Activated naive CD4-positive, alpha-beta T cell treated with anti-CD3 and anti-CD28 coated beads for 36 hours (primary cell): ENCODE measurements around the gene LEPROT. TPM values are rescaled to one million over a fixed set of nuclear protein-coding genes. Genes with fewer than 3 reads are reported as not detected.

Experiments used
- CTCF ChIA-PET: fragments of 350-600 bp; sonication (Branson Sonifier 250); formaldehyde crosslinking; loops from one replicate; lab custom pipeline; 2021; ENCODE audit warnings: antibody characterized with exemption; lab: Charles Lee
- DNase-seq: peaks from one replicate; pipeline ENCODE4 v3.0.0-alpha.2; 2020
- H3K27ac Mint-ChIP-seq: one replicate; pipeline ENCODE4 v1.8.0; 2021; ENCODE audit warnings: mild to moderate bottlenecking, mixed read lengths
- H3K27me3 Mint-ChIP-seq: one replicate; pipeline ENCODE4 v1.8.0; 2021; ENCODE audit warnings: low read depth, mixed read lengths
- H3K36me3 Mint-ChIP-seq: one replicate; pipeline ENCODE4 v1.8.0; 2021; ENCODE audit warnings: low read depth, mixed read lengths
- H3K4me1 Mint-ChIP-seq: one replicate; pipeline ENCODE4 v1.8.0; 2021; ENCODE audit warnings: low read depth, mixed read lengths
- H3K4me3 Mint-ChIP-seq: one replicate; pipeline ENCODE4 v1.8.0; 2021; ENCODE audit warnings: mild to moderate bottlenecking, moderate library complexity, mixed read lengths
- H3K9me3 Mint-ChIP-seq: one replicate; pipeline ENCODE4 v1.8.0; 2021; ENCODE audit warnings: mixed read lengths
- intact Hi-C: fragments of 100-400 bp; cut with micrococcal nuclease; formaldehyde crosslinking; loops from one replicate; pipeline ENCODE4 v1.15.1; 2023
- total RNA-seq, 2 experiments: library from RNA; stranded (reverse); gene quantifications; one replicate each; pipeline ENCODE4 v1.2.3, GENCODE V29; 2021

LEPROT gene
- total RNA-seq, 2 experiments from 2014 or later: 7.2 to 14.2 TPM

GRCh38 chr1:65429078-65429477 lies 8.6 kb downstream of the LEPROT start:
- Mint-ChIP-seq H3K36me3 (peaks cover 25% of the 10 kb centered on the region), H3K27ac (no peak overlapping the region)

GRCh38 chr1:65429806-65430205 lies 9.3 kb downstream of the LEPROT start:
- no peaks in the 10 kb centered on the region for H3K9me3 Mint-ChIP-seq
- H3K27ac Mint-ChIP-seq: no peak overlapping the region
- DNase-seq: no peak
- H3K4me3 Mint-ChIP-seq: no peak overlapping the region
- CTCF ChIA-PET: interaction anchor here (0.9 to 3.4 kb wide), 8 partner anchors 10 to 555 kb away, joined by 3 to 13 read pairs (median 6); partner anchors contain the start of genes LEPR and LEPROT
- no peaks in the 10 kb centered on the region for H3K27me3 Mint-ChIP-seq
- intact Hi-C loops: no loop called here
- H3K36me3 Mint-ChIP-seq: peaks cover 23% of the 10 kb centered on the region
- no peaks in the 10 kb centered on the region for H3K4me1 Mint-ChIP-seq

More at GRCh38 chr1:65429078-65429477, 8.6 kb downstream of the LEPROT start:
- Mint-ChIP-seq H3K9me3 (no peaks in the 10 kb centered on the region), H3K4me1 (peaks cover 6% of the 10 kb centered on the region), H3K4me3 (no peak overlapping the region), H3K27me3 (no peaks in the 10 kb centered on the region)
- CTCF ChIA-PET: interaction anchor here (1.1 to 3.4 kb wide), 5 partner anchors 31 to 555 kb away, joined by 3 to 13 read pairs (median 5); no protein-coding TSS in a partner anchor
- DNase-seq: no peak
- intact Hi-C loops: no loop called here

- peaks cover 12% of the 10 kb centered on the region for H3K36me3 Mint-ChIP-seq
These were observed 10.7 kb downstream of the LEPROT start for GRCh38 chr1:65431111-65431705.

GRCh38 chr1:65432918-65433317 lies 12.4 kb downstream of the LEPROT start:
- CTCF ChIA-PET: interaction anchor here (0.6 kb wide), 1 partner anchor 369 kb away, joined by 3 read pairs; no protein-coding TSS in a partner anchor
- Mint-ChIP-seq H3K4me3 (no peak overlapping the region), H3K9me3 (no peaks in the 10 kb centered on the region), H3K27ac (no peak overlapping the region), H3K27me3 (no peaks in the 10 kb centered on the region), H3K4me1 (no peaks in the 10 kb centered on the region), H3K36me3 (peaks cover 8% of the 10 kb centered on the region)
- intact Hi-C loops: no loop called here
- DNase-seq: no peak

More at GRCh38 chr1:65431111-65431705, 10.7 kb downstream of the LEPROT start:
- Mint-ChIP-seq H3K27me3 (no peaks in the 10 kb centered on the region), H3K9me3 (no peaks in the 10 kb centered on the region), H3K4me3 (no peak overlapping the region), H3K4me1 (no peaks in the 10 kb centered on the region), H3K27ac (no peak overlapping the region)
- intact Hi-C loops: loop anchor here (1.0 kb wide), 1 partner anchor 256 kb away; no protein-coding TSS in a partner anchor
- CTCF ChIA-PET: interaction anchor here (0.7 to 3.4 kb wide), 5 partner anchors 11 to 818 kb away, joined by 3 to 13 read pairs (median 9); partner anchors contain the start of genes LEPR and LEPROT
- DNase-seq: no peak

GRCh38 chr1:65434255-65434654 lies 13.8 kb downstream of the LEPROT start:
- Mint-ChIP-seq H3K4me1 (no peaks in the 10 kb centered on the region), H3K9me3 (no peaks in the 10 kb centered on the region), H3K27me3 (no peaks in the 10 kb centered on the region), H3K27ac (no peak overlapping the region), H3K4me3 (no peak overlapping the region), H3K36me3 (peaks cover 5% of the 10 kb centered on the region)
- no peak for DNase-seq
- intact Hi-C loops: no loop called here
- CTCF ChIA-PET: no interaction called here

GRCh38 chr1:65434760-65435159 lies 14.3 kb downstream of the LEPROT start:
- H3K36me3 Mint-ChIP-seq: peaks cover 5% of the 10 kb centered on the region
- no peak overlapping the region for H3K4me3 Mint-ChIP-seq
- no peak overlapping the region for H3K27ac Mint-ChIP-seq
- intact Hi-C loops: no loop called here
- DNase-seq: no peak
- no peaks in the 10 kb centered on the region for H3K4me1 Mint-ChIP-seq
- CTCF ChIA-PET: interaction anchor here (2.5 kb wide), 1 partner anchor 253 kb away, joined by 8 read pairs; no protein-coding TSS in a partner anchor
- H3K27me3 Mint-ChIP-seq: no peaks in the 10 kb centered on the region
- H3K9me3 Mint-ChIP-seq: no peaks in the 10 kb centered on the region

- CTCF ChIA-PET: interaction anchor here (1.2 to 2.5 kb wide), 2 partner anchors 23 to 252 kb away, joined by 5 to 8 read pairs; no protein-coding TSS in a partner anchor
- intact Hi-C loops: no loop called here
These were observed 15.5 kb downstream of the LEPROT start for GRCh38 chr1:65435987-65436386.

GRCh38 chr1:65437616-65438015 lies 17.1 kb downstream of the LEPROT start:
- H3K4me1 Mint-ChIP-seq: no peaks in the 10 kb centered on the region
- DNase-seq: no peak
- H3K27ac Mint-ChIP-seq: no peak overlapping the region
- H3K27me3 Mint-ChIP-seq: no peaks in the 10 kb centered on the region
- CTCF ChIA-PET: interaction anchor here (0.7 kb wide), 1 partner anchor 201 kb away, joined by 3 read pairs; no protein-coding TSS in a partner anchor
- no peaks in the 10 kb centered on the region for H3K9me3 Mint-ChIP-seq
- intact Hi-C loops: no loop called here
- H3K4me3 Mint-ChIP-seq: no peak overlapping the region
- peaks cover 1% of the 10 kb centered on the region for H3K36me3 Mint-ChIP-seq

More at GRCh38 chr1:65435987-65436386, 15.5 kb downstream of the LEPROT start:
- no peaks in the 10 kb centered on the region for H3K4me1 Mint-ChIP-seq
- no peak overlapping the region for H3K27ac Mint-ChIP-seq
- no peak for DNase-seq
- no peaks in the 10 kb centered on the region for H3K27me3 Mint-ChIP-seq
- peaks cover 5% of the 10 kb centered on the region for H3K36me3 Mint-ChIP-seq
- H3K4me3 Mint-ChIP-seq: no peak overlapping the region
- no peaks in the 10 kb centered on the region for H3K9me3 Mint-ChIP-seq

- no peak for DNase-seq
- H3K9me3 Mint-ChIP-seq: no peaks in the 10 kb centered on the region
- no peak overlapping the region for H3K4me3 Mint-ChIP-seq
- no peaks in the 10 kb centered on the region for H3K27me3 Mint-ChIP-seq
- intact Hi-C loops: no loop called here
- no peaks in the 10 kb centered on the region for H3K36me3 Mint-ChIP-seq
- H3K27ac Mint-ChIP-seq: no peak overlapping the region
- CTCF ChIA-PET: interaction anchor here (0.9 to 1.8 kb wide), 3 partner anchors 18 to 247 kb away, joined by 3 to 6 read pairs (median 3); no protein-coding TSS in a partner anchor
- H3K4me1 Mint-ChIP-seq: no peaks in the 10 kb centered on the region
These were observed 19.9 kb downstream of the LEPROT start for GRCh38 chr1:65440322-65440900.

GRCh38 chr1:65440915-65441314 lies 20.4 kb downstream of the LEPROT start:
- Mint-ChIP-seq H3K9me3 (no peaks in the 10 kb centered on the region), H3K27ac (no peak overlapping the region), H3K36me3 (no peaks in the 10 kb centered on the region), H3K4me3 (no peak overlapping the region), H3K27me3 (no peaks in the 10 kb centered on the region), H3K4me1 (no peaks in the 10 kb centered on the region)
- no peak for DNase-seq
- CTCF ChIA-PET: interaction anchor here (0.9 to 1.8 kb wide), 2 partner anchors 17 to 19 kb away, joined by 3 to 6 read pairs; no protein-coding TSS in a partner anchor
- intact Hi-C loops: no loop called here

- H3K27ac Mint-ChIP-seq: no peak overlapping the region
- DNase-seq: no peak
- intact Hi-C loops: no loop called here
- CTCF ChIA-PET: interaction anchor here (0.5 to 1.8 kb wide), 2 partner anchors 18 to 128 kb away, joined by 3 to 6 read pairs; no protein-coding TSS in a partner anchor
- no peaks in the 10 kb centered on the region for H3K4me1 Mint-ChIP-seq
- no peaks in the 10 kb centered on the region for H3K9me3 Mint-ChIP-seq
- no peak overlapping the region for H3K4me3 Mint-ChIP-seq
- H3K36me3 Mint-ChIP-seq: no peaks in the 10 kb centered on the region
- no peaks in the 10 kb centered on the region for H3K27me3 Mint-ChIP-seq
These were observed 21.0 kb downstream of the LEPROT start for GRCh38 chr1:65441464-65441863.

GRCh38 chr1:65442442-65442841 lies 22.0 kb downstream of the LEPROT start:
- CTCF ChIA-PET: interaction anchor here (1.2 kb wide), 1 partner anchor 206 kb away, joined by 3 read pairs; no protein-coding TSS in a partner anchor
- Mint-ChIP-seq H3K36me3 (no peaks in the 10 kb centered on the region), H3K4me1 (no peaks in the 10 kb centered on the region), H3K4me3 (no peak overlapping the region), H3K27ac (no peak overlapping the region), H3K27me3 (no peaks in the 10 kb centered on the region), H3K9me3 (no peaks in the 10 kb centered on the region)
- no peak for DNase-seq
- intact Hi-C loops: no loop called here
